Activated CD4-positive, alpha-beta memory T cell treated with anti-CD3 and anti-CD28 coated beads, Interleukin-2, amount 10 ng/mL, durations not matched to agents 7 days and 5 days (primary cell): ENCODE measurements around the gene KLF6. TPM values are rescaled to one million over a fixed set of nuclear protein-coding genes. Genes with fewer than 3 reads are reported as not detected.

ENCODE experiments used
- CTCF ChIA-PET: fragments of 350-600 bp; sonication (Branson Sonifier 250); formaldehyde crosslinking; loops from one replicate; lab custom pipeline; 2021; ENCODE audit warnings: antibody characterized with exemption, inconsistent platforms; lab: Charles Lee
- POLR2A ChIA-PET: fragments of 350-600 bp; sonication (Branson Sonifier 250); formaldehyde crosslinking; loops from one replicate; lab custom pipeline; 2021; ENCODE audit warnings: antibody characterized with exemption; lab: Charles Lee
- DNase-seq: peaks from one replicate; pipeline ENCODE4 v3.0.0-alpha.2; 2020
- H3K27ac Mint-ChIP-seq: one replicate; pipeline ENCODE4 v1.8.0; 2021; ENCODE audit warnings: mild to moderate bottlenecking, mixed read lengths
- H3K27me3 Mint-ChIP-seq: one replicate; pipeline ENCODE4 v1.8.0; 2021; ENCODE audit warnings: mixed read lengths
- H3K36me3 Mint-ChIP-seq: one replicate; pipeline ENCODE4 v1.8.0; 2021; ENCODE audit warnings: low read depth, mixed read lengths
- H3K4me1 Mint-ChIP-seq: one replicate; pipeline ENCODE4 v1.8.0; 2021; ENCODE audit warnings: mixed read lengths
- H3K4me3 Mint-ChIP-seq: one replicate; pipeline ENCODE4 v1.8.0; 2021; ENCODE audit warnings: mild to moderate bottlenecking, mixed read lengths
- H3K9me3 Mint-ChIP-seq: one replicate; pipeline ENCODE4 v1.8.0; 2021; ENCODE audit warnings: mixed read lengths
- total RNA-seq, 2 experiments: library from RNA; stranded (reverse); gene quantifications; one replicate each; pipeline ENCODE4 v1.2.3, GENCODE V29; 2021

The KLF6 gene
- total RNA-seq, 2 experiments from 2014 or later, result 220 to 228 TPM

DNA sequence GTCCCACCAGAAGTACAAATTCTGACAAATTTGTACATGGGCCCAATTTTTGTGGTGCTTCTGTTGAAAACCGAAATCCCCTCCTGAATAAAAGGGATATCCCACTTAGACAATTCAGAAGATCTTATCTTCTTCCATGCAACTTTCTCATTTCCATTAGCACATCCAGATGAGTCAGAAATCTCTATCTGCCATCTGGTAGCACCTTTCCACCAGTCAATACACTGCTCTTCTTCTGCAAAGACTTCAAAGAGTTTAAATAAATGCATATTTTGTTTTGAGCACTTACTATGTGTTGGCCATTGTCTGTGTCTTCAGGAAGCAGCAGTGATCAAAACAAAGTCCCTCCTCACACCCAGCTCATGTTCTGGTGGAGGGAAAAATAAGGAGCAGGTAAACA, 12.7 kb upstream of the KLF6 start:
- peaks cover 20% of the 10 kb centered on the region for H3K36me3 Mint-ChIP-seq
- ChIA-PET POLR2A (interaction anchor here (6.1 kb wide), 1 partner anchor 15 kb away, joined by 187 read pairs; the partner anchor contains the start of gene KLF6), CTCF (interaction anchor here (0.6 kb wide), 1 partner anchor 146 kb away, joined by 3 read pairs; no protein-coding TSS in a partner anchor)
- no peak overlapping the region for H3K27ac Mint-ChIP-seq
- DNase-seq, result no peak
- no peak overlapping the region for H3K4me3 Mint-ChIP-seq
- peaks cover 19% of the 10 kb centered on the region for H3K9me3 Mint-ChIP-seq
- peaks cover under 1% of the 10 kb centered on the region for H3K27me3 Mint-ChIP-seq
- H3K4me1 Mint-ChIP-seq, result peaks cover 31% of the 10 kb centered on the region

DNA sequence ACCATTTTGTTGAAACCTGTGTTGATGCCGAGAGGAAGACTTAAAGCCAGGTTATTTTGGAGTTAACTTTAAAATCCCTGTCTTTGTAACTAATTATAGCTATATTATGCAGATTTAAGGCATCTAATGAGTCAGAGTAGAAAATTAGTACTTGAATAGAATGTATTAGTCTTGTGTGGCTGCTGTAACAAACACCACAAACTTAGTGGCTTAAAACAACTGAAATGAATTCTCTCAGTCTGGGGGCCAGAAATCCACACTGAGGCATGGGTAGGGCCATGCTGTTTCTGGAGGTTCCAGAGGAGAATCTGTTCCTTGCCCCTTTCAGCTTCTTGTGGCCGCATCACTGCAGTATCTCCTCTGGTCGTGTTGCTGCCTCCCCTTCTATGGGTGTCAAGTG, 8.5 kb upstream of the KLF6 start:
- peaks cover 32% of the 10 kb centered on the region for H3K36me3 Mint-ChIP-seq
- no peak for DNase-seq
- POLR2A ChIA-PET, result interaction anchor here (1.6 to 4.8 kb wide), 3 partner anchors 9 to 16 kb away, joined by 4 to 70 read pairs (median 9); partner anchors contain the start of gene KLF6
- CTCF ChIA-PET, result no interaction called here
- H3K27ac Mint-ChIP-seq, result no peak overlapping the region
- H3K27me3 Mint-ChIP-seq, result peaks cover 10% of the 10 kb centered on the region
- no peak overlapping the region for H3K4me3 Mint-ChIP-seq
- peaks cover 8% of the 10 kb centered on the region for H3K4me1 Mint-ChIP-seq
- peaks cover 32% of the 10 kb centered on the region for H3K9me3 Mint-ChIP-seq

DNA sequence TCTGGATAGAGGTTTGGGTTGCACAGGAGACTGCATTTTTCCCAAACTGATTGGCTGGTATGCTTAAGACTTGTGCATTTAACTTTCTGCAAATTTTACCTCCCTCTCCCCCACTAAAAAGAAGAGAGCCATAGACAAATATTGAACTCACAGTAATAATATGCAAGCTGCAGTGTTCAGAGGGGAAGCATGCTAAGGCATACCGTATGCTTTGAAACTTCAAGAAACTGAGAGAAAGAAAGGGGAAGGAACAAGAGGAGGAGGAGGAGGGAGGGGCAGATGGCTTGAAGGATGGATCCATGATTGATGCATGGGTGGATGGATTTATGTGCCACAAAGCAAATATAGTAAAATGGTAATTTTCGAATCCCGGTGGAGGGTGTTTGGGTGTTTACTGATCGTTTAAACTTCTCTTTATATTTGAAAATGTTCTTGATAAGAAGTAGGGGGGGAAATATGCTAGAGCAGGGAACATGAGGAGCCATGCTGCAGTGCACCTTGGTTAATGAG, 7.8 kb upstream of the KLF6 start:
- CTCF ChIA-PET, result no interaction called here
- Mint-ChIP-seq H3K4me1 (peaks cover 3% of the 10 kb centered on the region), H3K4me3 (no peak overlapping the region), H3K36me3 (peaks cover 32% of the 10 kb centered on the region), H3K27ac (no peak overlapping the region), H3K9me3 (peaks cover 32% of the 10 kb centered on the region), H3K27me3 (peaks cover 10% of the 10 kb centered on the region)
- POLR2A ChIA-PET, result interaction anchor here (1.7 to 4.8 kb wide), 2 partner anchors 9 to 17 kb away, joined by 4 to 70 read pairs; partner anchors contain the start of gene KLF6
- DNase-seq, result no peak

DNA sequence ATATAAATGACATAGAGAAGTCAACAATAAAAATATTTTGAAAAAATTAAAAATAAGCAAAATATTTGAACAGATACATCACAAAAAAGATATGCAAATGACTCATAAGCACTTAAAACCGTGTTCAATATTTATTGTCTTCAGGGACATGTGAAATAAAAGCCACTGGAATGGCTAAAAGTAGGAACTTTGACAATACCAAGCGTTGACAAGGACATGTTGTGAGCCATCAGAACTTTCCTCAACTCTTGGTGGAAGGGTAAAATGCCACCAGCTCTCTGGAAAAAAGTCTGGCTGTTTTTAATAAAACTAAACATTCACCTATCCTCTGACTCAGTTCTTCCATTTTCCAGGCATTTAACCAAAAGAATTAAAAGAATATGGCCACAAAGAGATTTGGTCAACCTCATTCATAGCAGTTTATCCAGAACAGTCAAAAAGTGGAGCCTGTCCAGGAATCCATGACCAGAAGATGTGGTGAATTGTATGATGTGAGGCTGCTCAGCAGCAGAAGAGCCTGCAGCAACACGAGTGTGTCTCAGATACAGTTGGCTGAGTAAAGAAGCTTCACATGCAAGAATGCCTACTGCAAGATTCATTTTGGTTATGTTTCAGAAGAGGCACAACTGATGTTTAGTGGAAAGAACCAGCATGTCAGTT, 7.1 kb upstream of the KLF6 start:
- Mint-ChIP-seq H3K27me3 (peaks cover 10% of the 10 kb centered on the region), H3K9me3 (peaks cover 32% of the 10 kb centered on the region), H3K4me3 (no peak overlapping the region), H3K4me1 (peaks cover 1% of the 10 kb centered on the region), H3K36me3 (peaks cover 35% of the 10 kb centered on the region), H3K27ac (no peak overlapping the region)
- ChIA-PET CTCF (no interaction called here), POLR2A (no interaction called here)
- DNase-seq, result no peak

DNA sequence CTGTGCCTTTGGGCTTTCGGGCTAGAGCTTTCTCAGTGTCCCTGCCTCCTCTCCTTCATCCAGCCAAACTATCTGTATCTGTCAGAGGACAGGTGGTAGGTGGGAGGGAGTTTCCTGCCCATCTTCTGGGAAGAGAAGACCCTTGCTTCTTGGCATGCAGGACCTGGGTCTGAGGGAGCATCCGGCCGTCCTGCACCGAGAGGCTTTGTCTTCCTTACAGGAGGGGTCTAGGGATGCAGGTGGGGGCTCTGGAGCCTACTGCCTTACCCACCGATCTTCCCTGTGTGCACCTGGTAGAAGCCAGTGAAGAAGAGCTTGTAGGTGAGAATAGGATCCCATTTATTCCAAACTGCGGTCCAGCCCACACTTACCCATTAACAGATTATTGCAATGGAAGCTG, 5.8 kb upstream of the KLF6 start:
- H3K27me3 Mint-ChIP-seq, result peaks cover 10% of the 10 kb centered on the region
- H3K27ac Mint-ChIP-seq, result no peak overlapping the region
- peaks cover 36% of the 10 kb centered on the region for H3K36me3 Mint-ChIP-seq
- ChIA-PET CTCF (interaction anchor here (0.6 kb wide), 1 partner anchor 33 kb away, joined by 3 read pairs; no protein-coding TSS in a partner anchor), POLR2A (interaction anchor here (0.7 to 1.0 kb wide), 2 partner anchors 10 to 19 kb away, joined by 3 read pairs; no protein-coding TSS in a partner anchor)
- H3K4me3 Mint-ChIP-seq, result no peak overlapping the region
- H3K9me3 Mint-ChIP-seq, result peaks cover 28% of the 10 kb centered on the region
- DNase-seq, result no peak
- H3K4me1 Mint-ChIP-seq, result peaks cover 10% of the 10 kb centered on the region

DNA sequence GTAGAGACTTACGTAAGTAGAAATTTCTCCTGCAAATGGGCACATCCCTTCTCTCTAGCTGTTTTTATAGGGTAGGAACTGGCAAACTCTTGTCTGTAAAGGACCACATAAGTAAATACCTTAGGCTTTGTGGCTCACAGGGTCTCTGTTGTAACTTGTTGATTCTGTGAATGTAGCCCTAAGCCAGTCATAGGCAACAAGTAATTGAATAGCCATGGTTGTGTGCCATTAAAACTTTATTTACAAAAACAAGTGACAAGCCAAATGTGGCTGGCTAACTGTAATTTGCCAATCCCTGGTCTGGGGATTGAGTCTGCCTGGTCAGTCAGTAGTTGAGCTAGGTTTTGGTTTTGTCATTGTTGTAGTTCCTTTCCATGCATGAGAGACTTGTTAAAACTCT, 5.3 kb upstream of the KLF6 start:
- H3K9me3 Mint-ChIP-seq, result peaks cover 28% of the 10 kb centered on the region
- ChIA-PET POLR2A (interaction anchor here (1.0 kb wide), 1 partner anchor 9 kb away, joined by 3 read pairs; no protein-coding TSS in a partner anchor), CTCF (no interaction called here)
- H3K4me1 Mint-ChIP-seq, result peaks cover 10% of the 10 kb centered on the region
- H3K27me3 Mint-ChIP-seq, result peaks cover 10% of the 10 kb centered on the region
- H3K4me3 Mint-ChIP-seq, result no peak overlapping the region
- H3K36me3 Mint-ChIP-seq, result peaks cover 34% of the 10 kb centered on the region
- no peak overlapping the region for H3K27ac Mint-ChIP-seq
- no peak for DNase-seq

DNA sequence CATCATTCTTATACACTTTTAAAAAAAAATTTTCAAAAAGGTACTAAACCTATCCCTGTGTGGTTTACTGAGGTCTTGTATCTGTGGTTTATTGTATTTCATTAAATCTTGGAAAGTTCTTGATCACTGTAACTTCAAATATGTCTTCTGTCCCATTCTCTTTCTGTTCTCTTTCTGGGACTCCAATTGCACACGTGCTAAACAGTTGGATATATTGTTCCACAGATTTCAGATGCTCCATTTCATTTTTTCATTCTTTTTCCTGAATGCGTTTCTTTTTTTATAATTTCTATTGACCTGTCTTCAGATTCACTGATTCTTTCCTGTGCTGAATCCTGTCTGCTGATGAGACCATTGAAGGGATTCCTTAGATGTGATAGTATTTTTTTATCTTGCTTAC, 4.6 kb upstream of the KLF6 start:
- H3K27me3 Mint-ChIP-seq, result peaks cover 10% of the 10 kb centered on the region
- peaks cover 34% of the 10 kb centered on the region for H3K36me3 Mint-ChIP-seq
- ChIA-PET CTCF (no interaction called here), POLR2A (interaction anchor here (1.3 kb wide), 1 partner anchor 12 kb away, joined by 3 read pairs; no protein-coding TSS in a partner anchor)
- no peak overlapping the region for H3K27ac Mint-ChIP-seq
- peaks cover 26% of the 10 kb centered on the region for H3K9me3 Mint-ChIP-seq
- DNase-seq, result no peak
- no peak overlapping the region for H3K4me3 Mint-ChIP-seq
- H3K4me1 Mint-ChIP-seq, result peaks cover 10% of the 10 kb centered on the region

DNA sequence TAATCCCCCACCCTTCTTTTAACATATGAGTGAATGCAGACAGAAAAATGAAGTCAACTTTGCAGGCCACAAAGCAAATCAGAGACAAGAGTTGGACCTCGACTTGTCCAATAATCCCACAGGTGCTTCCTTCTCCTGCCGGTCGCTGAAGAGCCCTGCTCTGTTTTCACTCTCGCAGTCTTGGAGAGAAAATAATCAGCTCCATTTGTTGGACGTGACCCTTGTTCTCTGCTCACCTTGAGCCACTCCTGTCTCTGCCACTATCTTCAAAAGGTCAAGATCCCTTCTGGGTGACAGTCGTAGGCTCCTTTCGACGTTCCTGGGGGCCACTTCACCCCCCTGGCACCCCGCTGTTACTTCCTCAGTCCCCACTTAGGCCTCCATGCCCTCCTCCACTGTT, 2.8 kb upstream of the KLF6 start:
- H3K4me1 Mint-ChIP-seq, result peaks cover 10% of the 10 kb centered on the region
- no peak overlapping the region for H3K27ac Mint-ChIP-seq
- no peak overlapping the region for H3K4me3 Mint-ChIP-seq
- peaks cover 14% of the 10 kb centered on the region for H3K9me3 Mint-ChIP-seq
- ChIA-PET CTCF (no interaction called here), POLR2A (no interaction called here)
- peaks cover 10% of the 10 kb centered on the region for H3K27me3 Mint-ChIP-seq
- H3K36me3 Mint-ChIP-seq, result peaks cover 38% of the 10 kb centered on the region
- no peak for DNase-seq

DNA sequence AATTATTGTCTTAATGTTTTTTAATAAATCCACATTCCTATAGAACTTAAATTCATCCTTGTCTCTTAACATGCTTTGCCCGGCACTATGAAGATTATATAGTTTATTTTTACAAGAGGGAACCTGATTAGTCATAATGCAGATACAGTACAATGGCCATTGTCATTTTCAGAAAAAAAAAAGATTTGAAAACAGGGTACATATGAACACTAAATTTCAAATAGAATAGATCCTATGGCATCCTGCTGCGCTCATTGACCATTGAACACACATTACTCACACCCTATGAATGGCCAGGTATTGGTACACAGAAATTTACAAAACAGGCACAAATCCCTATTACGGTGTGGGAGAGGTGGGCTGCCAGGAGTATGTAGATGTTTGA, 2.0 kb upstream of the KLF6 start:
- Mint-ChIP-seq H3K4me3 (peak overlapping the region; percentile 97), H3K36me3 (peaks cover 41% of the 10 kb centered on the region), H3K27me3 (peaks cover 5% of the 10 kb centered on the region), H3K4me1 (peaks cover 10% of the 10 kb centered on the region), H3K27ac (peak overlapping the region; percentile 94), H3K9me3 (peaks cover 8% of the 10 kb centered on the region)
- CTCF ChIA-PET, result no interaction called here
- POLR2A ChIA-PET, result no interaction called here
- no peak for DNase-seq

DNA sequence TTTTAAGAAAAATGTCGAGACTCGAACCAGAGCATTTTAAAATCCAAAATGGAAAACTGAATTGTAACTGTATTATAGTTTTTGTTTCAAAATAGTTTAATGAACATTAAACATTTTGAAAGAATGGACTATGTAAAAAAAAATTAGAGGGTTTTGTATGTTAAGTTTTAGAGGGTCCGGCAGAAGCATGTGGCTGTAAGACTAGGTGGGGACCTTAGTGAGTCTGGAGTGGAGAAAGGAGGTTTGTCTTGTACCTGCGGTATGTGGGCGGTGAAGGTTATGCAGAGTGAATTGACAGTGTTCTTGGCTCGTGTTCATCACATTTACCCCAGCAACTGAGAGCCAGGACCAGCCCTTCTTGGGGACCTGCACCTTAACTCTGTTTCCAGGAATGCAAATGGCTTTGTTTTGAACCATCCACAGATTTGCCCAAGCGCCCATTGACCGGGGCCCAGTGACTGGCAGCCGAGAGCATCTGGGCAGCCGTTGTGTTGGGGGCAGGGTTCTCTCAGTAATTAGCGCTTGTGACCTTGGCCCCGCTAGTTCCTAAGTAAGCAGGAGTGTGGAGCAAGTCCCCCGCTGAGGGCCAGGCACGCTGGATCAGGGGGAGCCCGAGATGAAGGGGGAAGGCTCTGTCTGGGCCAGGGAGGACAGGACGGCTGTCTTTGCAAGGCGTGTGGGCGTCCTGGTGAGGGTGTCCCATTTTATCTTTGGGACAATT, 1.4 kb upstream of the KLF6 start:
- Mint-ChIP-seq H3K27ac (peak overlapping the region; percentile 94), H3K4me3 (peak overlapping the region; percentile 97), H3K36me3 (peaks cover 46% of the 10 kb centered on the region), H3K27me3 (peaks cover 5% of the 10 kb centered on the region), H3K4me1 (peaks cover 15% of the 10 kb centered on the region), H3K9me3 (peaks cover 8% of the 10 kb centered on the region)
- POLR2A ChIA-PET, result interaction anchor here (0.6 to 6.8 kb wide), 27 partner anchors 12 to 697 kb away, joined by 3 to 1053 read pairs (median 63); no protein-coding TSS in a partner anchor
- DNase-seq, result peak; percentile 36
- CTCF ChIA-PET, result interaction anchor here (2.5 kb wide), 1 partner anchor 14 kb away, joined by 12 read pairs; no protein-coding TSS in a partner anchor

DNA sequence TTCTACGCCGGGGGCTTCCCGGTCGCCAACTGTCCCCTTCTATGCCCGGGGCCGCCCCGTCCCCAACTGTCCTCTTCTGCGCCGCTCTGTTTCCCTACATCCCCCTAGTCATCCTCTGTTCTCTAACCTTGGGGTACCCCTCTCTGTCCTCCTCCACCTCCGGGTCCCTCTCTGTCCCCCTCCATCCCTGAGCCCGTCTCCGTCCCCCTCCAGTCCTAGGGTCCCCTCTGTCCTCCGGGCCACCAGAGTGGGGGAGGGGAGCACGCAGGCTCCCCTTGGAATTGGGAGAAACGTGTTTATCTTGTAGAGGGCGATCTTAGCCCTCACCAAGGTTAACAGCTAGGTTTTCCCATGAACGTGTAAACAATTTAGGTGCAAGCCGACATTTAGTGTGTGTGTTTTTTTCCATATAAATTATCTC, 852 bp upstream of the KLF6 start:
- peak overlapping the region; percentile 94 for H3K27ac Mint-ChIP-seq
- DNase-seq, result no peak
- POLR2A ChIA-PET, result interaction anchor here (0.6 to 6.8 kb wide), 55 partner anchors 9 to 868 kb away, joined by 3 to 1053 read pairs (median 10); partner anchors contain the start of gene PITRM1
- peak overlapping the region; percentile 97 for H3K4me3 Mint-ChIP-seq
- H3K9me3 Mint-ChIP-seq, result peaks cover 5% of the 10 kb centered on the region
- CTCF ChIA-PET, result interaction anchor here (0.8 to 3.2 kb wide), 6 partner anchors 14 to 691 kb away, joined by 3 to 14 read pairs (median 4); no protein-coding TSS in a partner anchor
- H3K4me1 Mint-ChIP-seq, result peaks cover 20% of the 10 kb centered on the region
- peaks cover 52% of the 10 kb centered on the region for H3K36me3 Mint-ChIP-seq
- H3K27me3 Mint-ChIP-seq, result peaks cover 3% of the 10 kb centered on the region

DNA sequence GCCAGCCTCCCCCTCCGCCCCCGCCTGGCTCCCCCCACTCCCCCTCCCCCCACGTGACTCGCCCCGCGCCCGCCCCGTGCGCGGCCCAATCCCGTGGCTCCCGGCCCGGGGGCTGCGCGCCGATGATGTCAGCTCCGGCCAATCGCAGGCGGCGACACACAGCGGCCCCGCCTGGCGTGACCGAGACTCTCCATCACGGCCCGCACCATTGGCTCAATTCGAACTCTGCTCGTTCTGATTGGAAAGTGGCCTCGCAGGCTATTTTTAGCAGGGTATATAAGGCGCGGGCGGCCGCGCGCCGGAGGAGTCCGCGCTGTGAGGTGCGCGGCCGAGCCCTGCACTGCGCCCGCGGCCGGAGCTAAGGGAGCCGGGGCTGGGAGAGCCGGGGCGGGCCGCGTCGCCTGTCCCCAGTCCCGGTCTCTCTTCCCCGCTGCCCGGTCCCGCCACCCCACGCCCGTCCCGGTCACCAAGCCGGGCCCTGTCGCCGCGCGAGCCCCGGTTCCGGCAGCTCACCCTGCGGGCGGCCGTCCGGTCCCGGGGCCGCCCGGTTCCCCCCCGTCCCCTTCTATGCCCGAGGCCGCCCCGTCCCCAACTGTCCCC, 342 bp upstream of the KLF6 start:
- peaks cover 25% of the 10 kb centered on the region for H3K4me1 Mint-ChIP-seq
- peaks cover 5% of the 10 kb centered on the region for H3K9me3 Mint-ChIP-seq
- peak; percentile 100 for DNase-seq
- H3K36me3 Mint-ChIP-seq, result peaks cover 57% of the 10 kb centered on the region
- POLR2A ChIA-PET, result interaction anchor here (0.6 to 6.8 kb wide), 68 partner anchors 10 to 1507 kb away, joined by 3 to 1053 read pairs (median 8); partner anchors contain the start of gene PITRM1
- CTCF ChIA-PET, result interaction anchor here (0.8 to 3.2 kb wide), 9 partner anchors 15 to 690 kb away, joined by 3 to 14 read pairs (median 4); no protein-coding TSS in a partner anchor
- peaks cover 3% of the 10 kb centered on the region for H3K27me3 Mint-ChIP-seq
- H3K4me3 Mint-ChIP-seq, result peak overlapping the region; percentile 97
- H3K27ac Mint-ChIP-seq, result peak overlapping the region; percentile 98
